ENCODE results near the gene GART.

The GART gene

GRCh38 chr21:33458861-33459260, 83.1 kb downstream of the GART start:
- no peak for DNase-seq

GRCh38 chr21:33455686-33456446, 86.1 kb downstream of the GART start:
- DNase-seq = no peak
